GM19324 (cell line): ENCODE measurements around the gene B4GALT6.
A peak's percentile ranks its signal among the peaks of the same experiment; 100 is the strongest.

Experiments used
- ATAC-seq: cut with Tn5 transposase; IDR thresholded peaks from one replicate; pipeline ENCODE4 v1.9.1; 2021; ENCODE audit warnings: mild to moderate bottlenecking, moderate library complexity; ENCODE audit not compliant: unreplicated experiment, low FRiP score

The B4GALT6 gene

GRCh38 chr18:31661965-31662364, 22.4 kb downstream of the B4GALT6 start:
- ATAC-seq: no peak

GRCh38 chr18:31660763-31661162, 23.6 kb downstream of the B4GALT6 start:
- no peak for ATAC-seq

GRCh38 chr18:31659576-31660177, 24.7 kb downstream of the B4GALT6 start:
- ATAC-seq: no peak

- ATAC-seq: peak; percentile 78
These were observed 25.5 kb downstream of the B4GALT6 start for GRCh38 chr18:31658670-31659575.

- ATAC-seq: peak; percentile 69
These were observed 26.3 kb downstream of the B4GALT6 start for GRCh38 chr18:31657823-31658669.

- no peak for ATAC-seq
These were observed 27.6 kb downstream of the B4GALT6 start for GRCh38 chr18:31656754-31657153.

GRCh38 chr18:31655354-31655753, 29.0 kb downstream of the B4GALT6 start:
- ATAC-seq: no peak

- ATAC-seq: no peak
These were observed 31.5 kb downstream of the B4GALT6 start for GRCh38 chr18:31652877-31653276.

GRCh38 chr18:31652357-31652756, 32.0 kb downstream of the B4GALT6 start:
- ATAC-seq: no peak

- no peak for ATAC-seq
These were observed 33.0 kb downstream of the B4GALT6 start for GRCh38 chr18:31651369-31651768.

- peak; percentile 62 for ATAC-seq
These were observed 34.2 kb downstream of the B4GALT6 start for GRCh38 chr18:31649978-31650719.

GRCh38 chr18:31649449-31649848, 34.9 kb downstream of the B4GALT6 start:
- no peak for ATAC-seq

- ATAC-seq: peak; percentile 51
These were observed 35.4 kb downstream of the B4GALT6 start for GRCh38 chr18:31648966-31649429.

- ATAC-seq: no peak
These were observed 35.9 kb downstream of the B4GALT6 start for GRCh38 chr18:31648458-31648857.

GRCh38 chr18:31647127-31647753, 37.1 kb downstream of the B4GALT6 start:
- ATAC-seq: no peak

- ATAC-seq: no peak
These were observed 37.9 kb downstream of the B4GALT6 start for GRCh38 chr18:31646332-31647126.

- ATAC-seq: no peak
These were observed 39.0 kb downstream of the B4GALT6 start for GRCh38 chr18:31645411-31645810.

- ATAC-seq: no peak
These were observed 41.4 kb downstream of the B4GALT6 start for GRCh38 chr18:31643003-31643402.

- no peak for ATAC-seq
These were observed 46.9 kb downstream of the B4GALT6 start for GRCh38 chr18:31637445-31637844.
